B cell (primary cell): ENCODE measurements around the gene RPL32. TPM values are rescaled to one million over a fixed set of nuclear protein-coding genes. Genes with fewer than 3 reads are reported as not detected.

Experiments
- ATAC-seq: fragments of 200-7000 bp; cut with Tn5 transposase; one replicate; pipeline ENCODE4 v1.10.0; 2021; ENCODE audit warnings: low read depth, mild to moderate bottlenecking, moderate number of reproducible peaks, moderate library complexity
- CTCF ChIA-PET: fragments of 350-600 bp; sonication (Branson Sonifier 250); formaldehyde crosslinking; loops from one replicate; lab custom pipeline; 2021; ENCODE audit warnings: antibody characterized with exemption, inconsistent platforms; lab: Charles Lee
- POLR2A ChIA-PET: fragments of 350-600 bp; sonication (Branson Sonifier 250); formaldehyde crosslinking; loops from one replicate; lab custom pipeline; 2021; ENCODE audit warnings: antibody characterized with exemption; lab: Charles Lee
- DNase-seq: peaks from one replicate; pipeline ENCODE4 v3.0.0; 2013
- H2AFZ ChIP-seq: 2 replicates; pipeline ENCODE4 v1.6.1; 2012; ENCODE audit warnings: mild to moderate bottlenecking, low read depth, low read length; ENCODE audit not compliant: insufficient read depth, poor library complexity, severe bottlenecking
- H3K27ac ChIP-seq, 2 donors: 1 replicate in 1 of 2; 2 replicates in 1 of 2; pipeline ENCODE4 v1.5.1; 2012 to 2013; ENCODE audit warnings: low read length in 2 of 2, mild to moderate bottlenecking in 2 of 2, moderate library complexity in 1 of 2
- H3K27me3 ChIP-seq, 4 experiments: fragments of 200-600 bp in 1 of 4; sonication (generic) in 1 of 4; replicated peaks in 1 of 4; 1 replicate in 2 of 4; 2 replicates in 2 of 4; pipeline versions ENCODE4 v1.6.1 to v1.7.0; 2013 to 2016; ENCODE audit warnings: low read length in 3 of 4, mild to moderate bottlenecking in 2 of 4, mixed read lengths in 1 of 4, moderate library complexity in 1 of 4; ENCODE audit not compliant: insufficient read depth in 4 of 4, control insufficient read depth in 3 of 4; ENCODE audit errors: control extremely low read depth in 1 of 4
- H3K36me3 ChIP-seq, 2 experiments: replicated peaks in 1 of 2; 1 replicate in 1 of 2; 2 replicates in 1 of 2; pipeline versions ENCODE4 v1.6.1 to v1.7.1; 2013; ENCODE audit warnings: low read length in 1 of 2; ENCODE audit not compliant: insufficient read depth in 2 of 2, control insufficient read depth in 1 of 2; ENCODE audit errors: control extremely low read depth in 1 of 2, extremely low read depth in 1 of 2
- H3K4me1 ChIP-seq, 2 donors: fragments of 200-600 bp in 1 of 2; sonication (generic) in 1 of 2; 1 replicate in 1 of 2; 2 replicates in 1 of 2; pipeline versions ENCODE4 v1.5.1 to v1.6.1; 2013 to 2017; ENCODE audit warnings: low read length in 2 of 2; ENCODE audit not compliant: control insufficient read depth in 2 of 2, insufficient read depth in 2 of 2
- H3K4me2 ChIP-seq: replicated peaks from 2 replicates; pipeline ENCODE3; 2012; ENCODE audit warnings: mild to moderate bottlenecking, low read depth, low read length; ENCODE audit not compliant: poor library complexity, severe bottlenecking
- H3K4me3 ChIP-seq, 5 experiments: fragments of 200-600 bp in 1 of 5; sonication (generic) in 1 of 5; 1 replicate in 3 of 5; 2 replicates in 2 of 5; pipeline versions ENCODE4 v1.5.1 to v1.7.0; 2011 to 2016; ENCODE audit warnings: low read length in 4 of 5, mild to moderate bottlenecking in 4 of 5, low read depth in 2 of 5, control low read depth in 1 of 5, moderate library complexity in 1 of 5; ENCODE audit not compliant: insufficient read depth in 1 of 5; ENCODE audit errors: control extremely low read depth in 1 of 5, extremely low read depth in 1 of 5
- H3K79me2 ChIP-seq: fragments of 200-600 bp; sonication (generic); one replicate; pipeline ENCODE4 v1.6.0; 2016; ENCODE audit warnings: low read length; ENCODE audit not compliant: control insufficient read depth, insufficient read depth
- H3K9ac ChIP-seq: fragments of 200-600 bp; sonication (generic); 2 replicates; pipeline ENCODE4 v1.6.1; 2017; ENCODE audit warnings: mild to moderate bottlenecking, low read length, moderate library complexity
- H3K9me3 ChIP-seq, 3 donors: one replicate each; pipeline versions ENCODE4 v1.6.1 to v1.7.1; 2013; ENCODE audit warnings: low read length in 2 of 3; ENCODE audit not compliant: control insufficient read depth in 2 of 3, insufficient read depth in 1 of 3; ENCODE audit errors: control extremely low read depth in 1 of 3
- H4K20me1 ChIP-seq: 2 replicates; pipeline ENCODE4 v1.6.0; 2012; ENCODE audit warnings: mild to moderate bottlenecking, low read length; ENCODE audit not compliant: insufficient read depth, control insufficient read depth, poor library complexity, severe bottlenecking
- H3K27ac Mint-ChIP-seq: one replicate; pipeline ENCODE4 v1.8.0; 2021; ENCODE audit warnings: mixed read lengths
- H3K27me3 Mint-ChIP-seq: one replicate; pipeline ENCODE4 v1.8.0; 2021; ENCODE audit warnings: mixed read lengths
- H3K4me1 Mint-ChIP-seq: one replicate; pipeline ENCODE4 v1.8.0; 2021; ENCODE audit warnings: mixed read lengths
- H3K4me3 Mint-ChIP-seq: one replicate; pipeline ENCODE4 v1.8.0; 2021; ENCODE audit warnings: mixed read lengths
- H3K9me3 Mint-ChIP-seq: one replicate; pipeline ENCODE4 v1.8.0; 2022; ENCODE audit warnings: mixed read lengths; ENCODE audit not compliant: insufficient read depth
- CTCF ChIP-seq: fragments of 200-600 bp; IDR thresholded peaks from one replicate; pipeline ENCODE4 v1.8.0; 2022; ENCODE audit warnings: antibody characterized with exemption, mild to moderate bottlenecking
- EZH2 ChIP-seq: IDR thresholded peaks from 2 replicates; pipeline ENCODE4 v1.6.1; 2012; ENCODE audit warnings: borderline replicate concordance, low read depth, mild to moderate bottlenecking, moderate library complexity, low read length; ENCODE audit not compliant: insufficient read depth, poor library complexity, severe bottlenecking
- WGBS: methylation state at CpG from one replicate; pipeline ENCODE4 v1.1.5; 2013; ENCODE audit warnings: missing lambda C conversion rate; ENCODE audit not compliant: insufficient coverage; 5-methylcytosine and 5-hydroxymethylcytosine counted together
- intact Hi-C: fragments of 100-400 bp; cut with micrococcal nuclease; formaldehyde crosslinking; loops from one replicate; pipeline ENCODE4 v1.10.0; 2022
- polyA plus RNA-seq: library from polyadenylated mRNA; depleted of rRNA; stranded (reverse); fragments of >200 nt; gene quantifications from 2 replicates; pipeline ENCODE4 v1.2.3, GENCODE V29; 2012
- total RNA-seq, 2 donors: library from RNA; stranded (reverse); fragments of 120-200 nt in 1 of 2; gene quantifications; 1 replicate in 1 of 2; 2 replicates in 1 of 2; pipeline versions ENCODE4 v1.2.3 to v1.2.4, GENCODE V29; 2013 to 2022

Gene RPL32
- total and polyA plus RNA-seq, 2 donors (not counting 1 experiment from before 2014, with no cell fraction given) = 2,160 to 2,756 TPM

- peak within 1 kb of the TSS; percentile 97 for H3K4me2 ChIP-seq
- peaks cover 15 to 26% of the 10 kb centered on the region in 2 donors for H3K4me1 ChIP-seq
- WGBS = 9% methylated on average over 49 of the region's 61 CpGs
- TF ChIP-seq CTCF (no peak), EZH2 (no peak)
- H3K4me3 Mint-ChIP-seq = peak within 1 kb of the TSS; percentile 89
- H3K27me3 ChIP-seq = peaks cover 0 to 14% (median 6%) of the 10 kb centered on the region in 4 experiments
- intact Hi-C loops = loop anchor here (1.0 to 5.0 kb wide), 2 partner anchors 14 to 134 kb away; partner anchors contain the start of gene RAF1
- DNase-seq (peak; percentile 65), ATAC-seq (peak; percentile 75)
- no peaks in the 10 kb centered on the region for H3K36me3 ChIP-seq
- H3K9me3 Mint-ChIP-seq = no peaks in the 10 kb centered on the region
- peak within 1 kb of the TSS; percentile 74 for H3K9ac ChIP-seq
- ChIA-PET CTCF (interaction anchor here (0.8 to 3.3 kb wide), 4 partner anchors 9 to 113 kb away, joined by 3 to 24 read pairs (median 4); partner anchors contain the start of gene RPL32), POLR2A (interaction anchor here (0.7 kb wide), 1 partner anchor 445 kb away, joined by 3 read pairs; no protein-coding TSS in a partner anchor)
- H3K27me3 Mint-ChIP-seq = peaks cover 12% of the 10 kb centered on the region
- H3K79me2 ChIP-seq = no peaks in the 10 kb centered on the region
- H4K20me1 ChIP-seq = no peaks in the 10 kb centered on the region
- peaks cover 22% of the 10 kb centered on the region for H3K4me1 Mint-ChIP-seq
- H3K27ac Mint-ChIP-seq = peak within 1 kb of the TSS; percentile 56
- peak within 1 kb of the TSS; percentile 14 to 78 (median 55) for H3K4me3 ChIP-seq
- peaks cover 0 to 3% (median 0%) of the 10 kb centered on the region in 3 donors for H3K9me3 ChIP-seq
- no peak within 1 kb of the TSS for H3K27ac ChIP-seq
- H2AFZ ChIP-seq = peak within 1 kb of the TSS; percentile 90
Measured at GRCh38 chr3:12796171-12797123, 44.9 kb downstream of the RPL32 start, which contains the start of gene CAND2. Gene CAND2, plus strand, starts transcription at chr3:12796680. Its CDS starts 41 bp downstream, at chr3:12796721.
